GM12878 (cell line): ENCODE results near the gene TMEM52. TPM values are rescaled to one million over a fixed set of nuclear protein-coding genes. Genes with fewer than 3 reads are reported as not detected.

ENCODE experiments used
- ATAC-seq: fragments of 200-7000 bp; cut with Tn5 transposase; 3 replicates; pipeline ENCODE4 v1.9.1; 2020; ENCODE audit warnings: mild to moderate bottlenecking, moderate library complexity
- BruUV-seq: library from RNA; stranded (reverse); fragments of 400-500 nt; replicated peaks from 2 replicates; lab custom pipeline; 2021; lab: Mats Ljungman, UMichigan
- CTCF ChIA-PET: fragments of 300-600 bp; sonication (Branson Sonifier 250); formaldehyde crosslinking; extraction: SDS; loops from one replicate; lab custom pipeline; 2021; ENCODE audit warnings: inconsistent platforms; lab: Yijun Ruan, JAX
- POLR2A ChIA-PET: fragments of 350-600 bp; formaldehyde crosslinking; extraction: SDS; loops from one replicate; lab custom pipeline; 2021; ENCODE audit warnings: inconsistent platforms; lab: Charles Lee
- RAD21 ChIA-PET: fragments of 300-600 bp; sonication (Branson Sonifier 250); formaldehyde crosslinking; loops from one replicate; lab custom pipeline; 2023; ENCODE audit warnings: antibody characterized with exemption; ENCODE audit not compliant: unreplicated experiment; lab: Charles Lee
- SMC1A ChIA-PET: fragments of 300-600 bp; sonication (Branson Sonifier 250); formaldehyde crosslinking; loops from one replicate; lab custom pipeline; 2023; ENCODE audit not compliant: unreplicated experiment, uncharacterized antibody; lab: Charles Lee
- DNase-seq: peaks from one replicate; pipeline ENCODE4 v3.0.0-alpha.2; 2011; ENCODE audit warnings: low read depth, low spot score
- FAIRE-seq: peaks from 3 replicates; lab custom pipeline; 2011; peaks lifted over from hg19 to GRCh38; lab: Jason Lieb, UNC
- H2AFZ ChIP-seq: 2 replicates; pipeline ENCODE4 v1.6.0; 2011; ENCODE audit warnings: low read depth, low read length, control low read depth; ENCODE audit not compliant: control insufficient read depth
- H3K27ac ChIP-seq: 2 replicates; pipeline ENCODE4 v1.5.1; 2011; ENCODE audit warnings: control low read depth; ENCODE audit not compliant: control insufficient read depth, insufficient read depth
- H3K27me3 ChIP-seq, 2 experiments: replicated peaks in 1 of 2; 2 replicates each; pipeline versions ENCODE4 v1.6.0 to v1.6.1; 2011; ENCODE audit warnings: low read length in 1 of 2; ENCODE audit not compliant: control insufficient read depth in 2 of 2, insufficient read depth in 2 of 2
- H3K36me3 ChIP-seq, 2 experiments: 2 replicates each; pipeline ENCODE4 v1.5.1; 2011; ENCODE audit warnings: low read length in 1 of 2; ENCODE audit not compliant: control insufficient read depth in 2 of 2, insufficient read depth in 2 of 2
- H3K4me1 ChIP-seq: 2 replicates; pipeline ENCODE4 v1.6.1; 2011; ENCODE audit warnings: mild to moderate bottlenecking, low read length, moderate library complexity, mixed read lengths; ENCODE audit not compliant: control insufficient read depth, insufficient read depth
- H3K4me2 ChIP-seq: 2 replicates; pipeline ENCODE4 v1.6.0; 2011; ENCODE audit warnings: control low read depth; ENCODE audit not compliant: control insufficient read depth, insufficient read depth
- H3K4me3 ChIP-seq: fragments of 200-600 bp; sonication (generic); 2 replicates; pipeline ENCODE4 v1.5.1; 2016
- H3K79me2 ChIP-seq: 2 replicates; pipeline ENCODE4 v1.6.0; 2011; ENCODE audit warnings: low read length; ENCODE audit not compliant: control insufficient read depth, insufficient read depth
- H3K9ac ChIP-seq: 2 replicates; pipeline ENCODE4 v1.8.0; 2011; ENCODE audit warnings: low read length, control low read depth, mixed read lengths; ENCODE audit not compliant: control insufficient read depth, insufficient read depth
- H3K9me3 ChIP-seq: replicated peaks from 3 replicates; pipeline ENCODE4 v1.5.1; 2011; ENCODE audit warnings: mild to moderate bottlenecking, low read length; ENCODE audit not compliant: control insufficient read depth, insufficient read depth
- H4K20me1 ChIP-seq: 2 replicates; pipeline ENCODE4 v1.6.0; 2011; ENCODE audit not compliant: control insufficient read depth, insufficient read depth
- BRCA1 ChIP-seq: IDR thresholded peaks from 2 replicates; pipeline ENCODE4 v1.6.1; 2011; ENCODE audit warnings: low read depth, low read length, improper control_type of control experiment
- CBX5 ChIP-seq: sonication (generic); IDR thresholded peaks from 2 replicates; pipeline ENCODE4 v1.6.1; 2016; ENCODE audit warnings: low read depth, moderate library complexity, mild to moderate bottlenecking, inconsistent platforms
- CREB1 ChIP-seq: IDR thresholded peaks from 2 replicates; pipeline ENCODE4 v1.6.1; 2012; ENCODE audit warnings: low read depth, mild to moderate bottlenecking, inconsistent platforms
- EZH2 ChIP-seq: IDR thresholded peaks from 2 replicates; pipeline ENCODE4 v1.6.1; 2012; ENCODE audit warnings: low read depth, mild to moderate bottlenecking, control low read depth, inconsistent platforms, low read length, borderline replicate concordance; ENCODE audit not compliant: control insufficient read depth
- RB1 ChIP-seq: fragments of 450-650 bp; formaldehyde crosslinking; IDR thresholded peaks from 2 replicates; pipeline ENCODE4 v1.6.1; 2017; ENCODE audit warnings: mild to moderate bottlenecking, borderline replicate concordance
- WGBS: methylation state at CpG from one replicate; pipeline ENCODE4 v1.1.6; 2016; ENCODE audit warnings: low lambda C conversion rate; ENCODE audit not compliant: insufficient replicate concordance, insufficient coverage; ENCODE audit errors: missing lambda C conversion rate; 5-methylcytosine and 5-hydroxymethylcytosine counted together
- in situ Hi-C: fragments of 300-500 bp; cut with MboI; formaldehyde crosslinking; loops from 9 replicates; pipeline ENCODE4 v1.14.3; 2018; ENCODE audit warnings: mixed read lengths
- intact Hi-C: fragments of 100-400 bp; cut with micrococcal nuclease; formaldehyde crosslinking; loops from one replicate; pipeline ENCODE4 v1.14.2; 2022; ENCODE audit not compliant: unreplicated experiment
- polyA plus RNA-seq, 11 experiments: library from polyadenylated mRNA; depleted of rRNA in 4 of 11; unstranded in 6 of 11; stranded (reverse) in 5 of 11; fragments of >200 nt; fragmentation: Nextera tagmentation in 4 of 11; fragmentation: Illumina TruSeq in 1 of 11; extraction: Ambion mirVana in 4 of 11; extraction: Trizol in 1 of 11; gene quantifications; 1 replicate in 1 of 11; 2 replicates in 10 of 11; pipeline versions ENCODE4 v1.2.1 to v1.2.3, GENCODE V29; 2011 to 2016; ENCODE audit warnings: inconsistent platforms in 2 of 11, missing spikeins in 2 of 11, low read depth in 1 of 11
- total RNA-seq, 4 experiments: library from RNA; depleted of rRNA in 3 of 4; stranded (reverse); fragments of >200 nt in 3 of 4; fragmentation: Illumina TruSeq in 1 of 4; extraction: Trizol in 1 of 4; gene quantifications; 2 replicates each; pipeline versions ENCODE4 v1.2.1 to v1.2.3, GENCODE V29; 2013 to 2021

Gene TMEM52
- total and polyA plus RNA-seq, 10 of the 15 experiments (the other 5 are each of a cell fraction or from before 2014, with no cell fraction given), result 0.17 to 0.33 (median 0.24) TPM; not detected in 7

DNA sequence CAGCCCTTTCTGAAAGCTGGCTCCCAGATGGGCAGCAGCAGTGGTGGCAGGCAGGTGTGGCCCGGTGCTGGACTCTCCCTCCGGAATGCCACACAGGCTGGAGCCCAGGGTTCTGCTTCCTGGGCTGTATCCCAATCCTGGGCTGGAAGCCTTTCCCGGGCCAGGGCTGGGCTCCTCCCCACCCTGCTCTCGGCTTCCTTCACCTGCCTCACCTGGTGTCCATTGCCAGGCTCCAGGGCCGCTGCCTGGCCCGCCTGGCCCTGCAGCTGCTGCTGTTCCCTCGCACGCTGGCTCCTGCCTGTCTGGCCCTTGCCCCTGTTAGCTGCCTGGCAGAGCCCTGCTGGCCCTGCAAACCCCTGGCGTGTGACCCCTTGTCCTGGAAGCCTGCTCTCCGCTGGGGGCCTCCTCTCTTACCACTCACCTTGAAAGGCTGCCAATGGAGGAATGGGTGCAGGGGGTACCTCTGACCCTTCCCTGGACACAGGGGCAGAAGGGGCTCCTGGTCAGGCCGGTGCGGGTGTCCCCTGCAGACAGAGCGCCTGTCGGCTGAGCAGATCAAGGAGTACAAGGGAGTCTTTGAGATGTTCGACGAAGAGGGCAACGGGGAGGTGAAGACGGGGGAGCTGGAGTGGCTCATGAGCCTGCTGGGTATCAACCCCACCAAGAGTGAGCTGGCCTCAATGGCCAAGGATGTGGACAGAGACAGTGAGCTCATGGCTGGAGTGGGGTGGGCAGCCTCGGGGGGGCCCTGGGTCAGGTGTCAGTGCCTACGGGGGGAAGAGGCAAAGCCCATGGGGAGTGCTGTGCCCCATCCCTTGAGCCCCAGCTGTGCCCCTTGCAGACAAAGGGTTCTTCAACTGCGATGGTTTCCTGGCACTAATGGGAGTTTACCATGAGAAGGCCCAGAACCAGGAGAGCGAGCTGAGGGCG is 2.9 kb downstream of the TMEM52 start:
- ChIA-PET POLR2A (interaction anchor here (0.5 kb wide), 1 partner anchor 91 kb away, joined by 5 read pairs; no protein-coding TSS in a partner anchor), RAD21 (no interaction called here), SMC1A (interaction anchor here (0.5 kb wide), 1 partner anchor 19 kb away, joined by 3 read pairs; no protein-coding TSS in a partner anchor), CTCF (no interaction called here)
- no peaks in the 10 kb centered on the region for H3K36me3 ChIP-seq
- FAIRE-seq, result no peak
- in situ Hi-C loops (no loop called here), intact Hi-C loops (no loop called here)
- no peak for TF ChIP-seq RB1
- no peak for TF ChIP-seq EZH2
- TF ChIP-seq CBX5, result no peak
- TF ChIP-seq BRCA1, result no peak
- TF ChIP-seq CREB1, result no peak
- H3K79me2 ChIP-seq, result no peaks in the 10 kb centered on the region
- peaks cover 7% of the 10 kb centered on the region for H3K4me1 ChIP-seq
- no peak overlapping the region for H3K27ac ChIP-seq
- 67% methylated on average over 23 of the region's 23 CpGs for WGBS
- no peaks in the 10 kb centered on the region for H4K20me1 ChIP-seq
- no peak for DNase-seq
- no peak overlapping the region for H3K4me3 ChIP-seq
- ATAC-seq, result no peak
- H2AFZ ChIP-seq, result no peak overlapping the region
- peaks cover 0 to 2% of the 10 kb centered on the region in 2 experiments; a peak in 1 of 4 replicates for H3K27me3 ChIP-seq
- H3K4me2 ChIP-seq, result no peak overlapping the region
- no peaks in the 10 kb centered on the region for H3K9me3 ChIP-seq
- no peak overlapping the region for H3K9ac ChIP-seq
- no TSS peak for BruUV-seq
